SIG-M5 treated with dmso at 0.1 percent for 504 hours (cell line): Measurements from ENCODE around the gene RENBP.

Experiments
- DNase-seq: peaks from one replicate; lab custom pipeline; 2025; ENCODE audit not compliant: unreplicated experiment; lab: John Stamatoyannopoulos, UW

The RENBP gene

DNA sequence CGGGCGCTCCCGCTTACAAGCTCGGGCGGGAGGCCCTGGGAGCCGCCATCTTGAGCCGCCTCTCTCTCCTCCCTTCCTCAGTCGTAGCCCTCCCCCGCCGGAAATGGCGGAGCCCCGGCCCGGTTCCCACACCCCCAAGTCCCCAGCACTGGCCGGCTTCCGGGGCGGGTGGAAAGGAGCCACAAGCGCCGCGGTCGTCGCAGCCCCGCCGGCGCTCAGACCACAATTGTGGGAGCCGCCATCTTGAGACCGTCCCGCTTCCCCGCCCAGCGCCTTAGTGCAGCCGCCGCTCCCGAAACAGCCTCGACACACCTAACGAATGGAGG, 26.6 kb upstream of the RENBP start:
- peak; percentile 77 for DNase-seq

- peak; percentile 70 for DNase-seq
Observed at GRCh38 chrX:153970357-153971123, 26.1 kb upstream of the RENBP start.

DNA sequence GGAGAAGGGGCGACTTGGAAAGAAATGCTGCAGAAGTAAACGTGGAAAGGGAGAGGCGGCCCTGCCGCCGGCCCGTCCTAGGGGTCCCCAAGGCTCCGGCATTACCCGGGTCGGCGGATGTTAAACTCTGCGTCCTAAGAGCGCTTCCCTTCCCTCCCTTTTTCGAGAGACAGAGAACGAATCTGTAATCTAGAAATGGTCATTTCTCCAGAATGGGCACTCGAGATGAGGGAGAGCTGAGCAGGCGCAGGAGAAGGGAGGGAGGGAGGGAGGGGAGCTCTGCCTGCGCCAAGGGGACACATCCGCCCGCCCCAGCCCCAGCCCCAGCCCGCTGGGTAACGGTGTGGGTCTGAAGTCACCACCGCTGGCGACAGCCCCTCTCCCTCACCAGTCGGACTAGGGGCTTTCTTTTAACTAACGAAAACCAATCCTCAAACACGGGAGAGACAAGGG, 25.5 kb upstream of the RENBP start:
- peak; percentile 51 for DNase-seq

DNA sequence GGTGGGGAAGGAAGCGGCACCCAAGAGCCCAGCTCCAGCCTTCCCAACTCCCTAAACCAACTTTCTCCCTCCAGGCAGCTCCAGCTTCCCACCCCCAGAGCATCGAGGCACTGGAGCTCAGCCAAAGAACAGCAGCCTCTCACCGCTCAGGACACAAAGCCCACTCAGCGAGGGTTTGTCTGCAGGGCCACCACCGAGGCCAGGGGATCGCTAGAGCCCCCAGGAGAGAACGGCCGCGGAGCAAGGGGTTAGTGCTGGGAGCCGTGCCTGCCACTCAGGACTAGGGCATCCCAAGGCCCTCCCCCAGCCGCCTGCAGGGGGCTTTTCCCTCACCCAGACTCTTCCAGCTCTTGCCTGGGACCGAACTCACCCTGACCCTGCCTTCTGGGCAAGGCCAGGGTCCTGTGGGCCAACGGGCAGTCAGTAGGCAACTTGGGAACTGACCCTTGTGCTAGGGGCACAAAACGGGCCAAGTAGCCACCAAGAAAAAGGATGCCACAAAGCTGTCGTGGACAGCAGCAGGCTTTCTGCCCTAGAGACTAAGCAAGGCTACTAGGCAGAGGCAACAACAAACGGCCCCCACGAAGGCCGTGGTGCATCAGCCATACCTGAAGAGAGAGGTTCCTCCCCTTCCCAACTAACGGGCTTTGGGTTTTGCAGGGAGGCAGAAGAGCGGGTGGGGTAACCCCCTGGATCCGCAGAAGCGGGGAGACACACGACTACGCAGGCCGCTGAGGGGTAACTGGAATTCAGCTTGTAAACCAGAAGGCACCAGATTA, 24.9 kb upstream of the RENBP start:
- no peak for DNase-seq

- DNase-seq: peak; percentile 23
Observed at GRCh38 chrX:153968754-153969124, 24.3 kb upstream of the RENBP start.

DNA sequence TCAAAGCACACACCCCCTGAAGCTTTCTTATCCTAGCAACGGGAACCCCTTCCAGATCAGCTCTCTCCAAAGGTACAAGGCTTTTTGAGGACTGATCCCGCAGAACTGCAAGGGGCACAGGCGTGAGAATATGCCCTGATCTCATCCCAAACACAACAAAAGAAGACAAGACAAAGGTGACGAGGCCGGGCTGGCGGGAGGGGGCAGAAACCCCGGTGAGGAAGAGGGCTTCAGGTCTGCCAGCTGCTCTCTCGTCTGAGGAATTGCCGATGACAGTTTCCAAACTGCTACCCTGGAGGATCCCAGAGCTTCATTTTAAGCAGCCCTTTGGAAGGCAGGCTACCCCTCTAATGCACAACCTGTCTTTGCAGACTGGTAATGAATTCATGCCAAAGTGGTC, 23.8 kb upstream of the RENBP start:
- DNase-seq: no peak

DNA sequence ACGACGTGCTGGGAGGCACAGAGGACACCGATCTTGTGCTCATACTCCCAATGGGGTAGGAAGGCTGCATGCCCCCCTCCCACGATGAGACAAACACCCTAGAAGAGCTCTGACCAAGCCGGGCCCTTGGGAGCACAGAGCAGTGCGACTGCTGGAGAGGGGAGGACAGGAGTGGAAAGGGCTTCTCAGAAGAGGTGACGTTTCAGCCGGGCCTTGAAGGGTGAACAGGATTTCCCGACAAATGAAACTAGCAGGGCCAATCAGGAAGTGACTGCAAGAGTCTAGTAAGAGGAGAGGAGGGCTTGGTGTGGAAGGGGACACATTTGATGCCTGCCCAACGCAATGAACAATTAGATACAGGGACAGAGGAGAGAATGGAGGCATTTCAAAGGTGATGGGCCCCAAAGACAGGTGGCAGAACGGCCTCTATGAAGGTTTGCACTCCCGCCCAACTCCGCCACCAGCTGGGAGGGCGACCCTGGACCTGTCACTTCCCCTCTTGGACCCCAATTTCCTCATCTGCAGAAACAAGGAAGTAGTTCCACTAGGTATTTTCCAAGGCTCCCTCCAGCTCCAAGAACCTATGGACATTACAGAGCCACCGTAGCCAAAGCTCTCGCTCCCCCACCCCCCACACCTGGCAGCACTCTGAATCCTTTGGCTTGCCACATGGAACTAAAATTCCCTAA, 23.2 kb upstream of the RENBP start:
- peak; percentile 28 for DNase-seq

GRCh38 chrX:153966841-153967535, 22.5 kb upstream of the RENBP start:
- DNase-seq: no peak

DNA sequence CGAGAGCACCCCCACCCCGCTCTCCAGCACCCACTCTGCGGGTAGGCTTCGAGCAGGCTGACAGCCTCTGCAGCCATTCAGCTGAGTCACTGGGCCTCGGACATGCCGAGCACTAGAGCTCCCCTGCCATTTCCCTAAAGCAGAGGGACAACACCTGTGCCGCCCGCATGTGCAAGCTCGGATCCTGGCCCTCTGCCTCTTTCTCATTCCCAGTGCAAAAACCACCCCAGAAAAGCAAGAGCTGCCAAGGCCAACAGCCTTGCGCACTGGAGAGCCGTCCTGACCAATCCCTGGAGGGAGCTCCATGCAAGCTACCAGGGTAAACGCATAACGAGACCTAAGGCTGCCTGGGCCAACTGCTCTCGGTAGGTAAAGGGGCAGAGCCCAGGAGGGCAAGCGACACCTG, 21.8 kb upstream of the RENBP start:
- DNase-seq: no peak

DNA sequence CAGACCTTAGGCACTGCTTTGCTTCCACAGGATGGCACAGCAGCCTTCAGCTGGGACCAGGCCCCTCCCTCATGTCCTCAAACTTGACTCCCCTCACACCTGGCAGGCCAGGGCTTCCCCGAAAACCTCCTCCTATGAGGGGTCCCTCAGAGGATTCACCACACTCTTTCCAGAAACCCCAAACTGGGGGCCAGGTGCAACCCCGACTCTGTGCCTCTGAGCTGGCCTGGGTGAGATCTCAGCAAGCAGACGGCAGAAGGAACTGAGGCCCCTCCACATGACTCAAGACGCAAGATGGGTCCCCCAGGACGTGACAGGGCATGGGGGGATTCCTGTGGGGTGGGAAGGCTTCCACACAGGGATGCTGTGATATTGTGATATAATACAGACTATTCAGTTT, 21.0 kb upstream of the RENBP start:
- DNase-seq: no peak

DNA sequence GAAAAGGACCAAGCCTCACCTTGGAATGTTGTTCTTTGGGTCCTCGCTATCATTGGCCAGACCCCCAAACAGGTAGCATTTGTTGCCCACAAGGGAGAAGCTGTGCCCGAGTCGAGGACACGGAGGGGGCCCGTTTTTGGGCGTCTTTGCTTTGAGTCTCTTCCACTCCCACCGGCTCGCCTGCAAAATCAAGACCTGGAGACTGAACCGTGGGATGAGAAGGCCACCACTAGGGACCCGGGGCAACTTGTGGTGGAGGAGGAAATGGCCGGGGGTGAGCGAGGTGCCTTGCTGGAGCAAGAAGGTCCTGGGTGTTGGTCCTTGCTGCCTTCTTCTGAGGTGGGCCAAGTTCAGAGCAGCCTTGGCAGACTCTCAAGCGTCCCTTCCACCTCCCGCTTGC, 19.7 kb upstream of the RENBP start:
- no peak for DNase-seq

GRCh38 chrX:153963546-153963945, 19.1 kb upstream of the RENBP start:
- no peak for DNase-seq

GRCh38 chrX:153961292-153961691, 16.8 kb upstream of the RENBP start:
- DNase-seq: no peak

- DNase-seq: no peak
Observed at GRCh38 chrX:153960786-153961185, 16.3 kb upstream of the RENBP start.

- DNase-seq: no peak
Observed at GRCh38 chrX:153960077-153960476, 15.6 kb upstream of the RENBP start.

DNA sequence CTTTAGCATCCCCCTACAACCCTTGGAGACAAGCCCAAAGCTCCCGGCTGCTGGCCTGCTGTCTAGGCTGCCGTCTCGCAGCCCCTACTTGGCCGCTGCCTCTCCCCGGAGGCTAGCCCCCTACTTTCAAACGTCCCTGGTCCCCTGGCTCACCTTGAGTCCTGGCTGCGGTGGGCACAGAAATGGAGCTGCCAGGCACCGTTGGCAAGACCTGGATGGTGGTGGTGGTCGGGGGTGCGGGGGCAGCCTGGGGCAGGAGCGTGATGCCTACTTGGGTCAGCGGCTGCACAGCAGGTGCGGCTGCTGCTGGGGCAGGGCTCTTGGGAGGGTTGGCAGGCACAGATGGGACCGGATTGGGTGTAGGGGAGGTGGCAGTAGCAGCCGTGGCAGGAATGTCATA, 15.2 kb upstream of the RENBP start:
- no peak for DNase-seq

DNA sequence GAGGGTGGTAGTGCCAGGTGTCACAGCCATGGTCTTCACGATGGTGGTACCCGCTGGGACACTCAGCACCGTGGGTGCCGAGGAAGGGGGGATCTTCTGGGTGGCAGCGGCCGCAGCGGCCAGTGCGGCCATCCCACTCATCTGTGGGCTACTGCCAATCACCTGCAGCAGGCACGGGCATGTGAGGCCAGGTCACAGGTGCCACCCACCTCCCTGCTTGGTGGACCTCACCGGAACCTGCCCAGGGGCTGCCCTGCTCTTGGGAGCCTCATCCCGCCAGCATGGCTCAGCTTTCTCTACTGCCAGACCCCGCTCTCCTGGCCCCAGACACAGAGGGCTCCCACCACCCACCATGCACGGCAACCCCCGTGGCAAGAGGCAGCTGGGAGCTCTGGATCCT, 14.2 kb upstream of the RENBP start:
- no peak for DNase-seq

GRCh38 chrX:153957224-153957623, 12.8 kb upstream of the RENBP start:
- DNase-seq: no peak

- DNase-seq: no peak
Observed at GRCh38 chrX:153956044-153956907, 11.8 kb upstream of the RENBP start.

DNA sequence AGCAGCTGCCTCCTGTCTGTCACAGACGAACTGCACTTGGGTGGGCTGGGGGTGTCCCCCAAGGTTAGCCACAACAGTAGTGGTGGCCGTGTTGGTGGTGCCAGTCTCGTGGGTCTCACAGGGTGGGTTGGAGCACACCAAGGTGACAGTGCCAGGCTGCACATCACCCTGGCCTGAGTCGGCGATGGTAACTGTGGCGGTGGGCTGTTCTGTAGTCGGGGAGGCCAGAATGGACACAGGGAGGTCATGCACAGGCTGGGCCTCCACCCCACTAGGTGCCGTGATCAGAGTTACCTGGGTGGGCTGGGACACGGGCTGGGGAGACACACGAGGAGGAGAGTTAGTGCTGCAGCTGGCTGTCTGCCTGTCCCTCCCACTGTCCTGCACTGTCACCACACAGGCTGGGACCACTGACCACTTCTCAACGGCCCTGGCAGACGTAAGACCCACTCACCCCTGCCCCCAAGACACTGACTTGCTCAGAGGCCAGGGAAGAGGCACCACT, 10.8 kb upstream of the RENBP start:
- DNase-seq: no peak
